Mesenchymal stem cell (in vitro differentiated cells and primary cell): ENCODE data around the gene ANKLE1.

Source experiments
- DNase-seq: peaks from one replicate; pipeline ENCODE4 v3.0.0-alpha.2; 2013
- H2AFZ ChIP-seq: one replicate; pipeline ENCODE4 v1.6.1; 2013; ENCODE audit warnings: low read depth, mild to moderate bottlenecking, control low read depth, inconsistent platforms, low read length, moderate library complexity
- H2AK5ac ChIP-seq: 2 replicates; pipeline ENCODE4 v1.6.1; 2013; ENCODE audit warnings: low read length, moderate library complexity, mild to moderate bottlenecking, inconsistent platforms; ENCODE audit not compliant: severe bottlenecking
- H2BK120ac ChIP-seq: one replicate; pipeline ENCODE4 v1.6.1; 2013; ENCODE audit warnings: low read depth, mild to moderate bottlenecking, inconsistent platforms, low read length, moderate library complexity
- H2BK12ac ChIP-seq, 2 experiments: one replicate each; pipeline ENCODE4 v1.6.1; 2013; ENCODE audit warnings: inconsistent platforms in 2 of 2, low read length in 2 of 2, mild to moderate bottlenecking in 2 of 2, moderate library complexity in 2 of 2, control low read depth in 1 of 2
- H2BK15ac ChIP-seq: one replicate; pipeline ENCODE4 v1.6.1; 2013; ENCODE audit warnings: mild to moderate bottlenecking, low read depth, inconsistent platforms; ENCODE audit not compliant: poor library complexity, severe bottlenecking
- H2BK5ac ChIP-seq: 2 replicates; pipeline ENCODE4 v1.6.1; 2013; ENCODE audit warnings: low read depth, mild to moderate bottlenecking, low read length, control low read depth, inconsistent platforms; ENCODE audit not compliant: poor library complexity, severe bottlenecking
- H3K14ac ChIP-seq, 2 experiments: one replicate each; pipeline ENCODE4 v1.6.1; 2013; ENCODE audit warnings: inconsistent platforms in 2 of 2, low read length in 2 of 2, control low read depth in 1 of 2, mild to moderate bottlenecking in 1 of 2, moderate library complexity in 1 of 2
- H3K18ac ChIP-seq, 2 experiments: one replicate each; pipeline ENCODE4 v1.6.1; 2013; ENCODE audit warnings: inconsistent platforms in 2 of 2, low read length in 2 of 2, control low read depth in 1 of 2, low read depth in 1 of 2, mild to moderate bottlenecking in 1 of 2
- H3K23ac ChIP-seq, 2 experiments: one replicate each; pipeline ENCODE4 v1.6.1; 2013; ENCODE audit warnings: inconsistent platforms in 2 of 2, low read length in 2 of 2, mild to moderate bottlenecking in 2 of 2, moderate library complexity in 2 of 2, control low read depth in 1 of 2
- H3K27ac ChIP-seq: 2 replicates; pipeline ENCODE4 v1.5.1; 2013; ENCODE audit warnings: mild to moderate bottlenecking, moderate library complexity, low read length, control low read depth, inconsistent platforms; ENCODE audit not compliant: poor library complexity, severe bottlenecking
- H3K27me3 ChIP-seq, 2 experiments: 2 replicates each; pipeline versions ENCODE4 v1.6.1 to v1.7.0; 2013; ENCODE audit warnings: low read length in 2 of 2, mild to moderate bottlenecking in 2 of 2, moderate library complexity in 2 of 2, control low read depth in 1 of 2, inconsistent platforms in 1 of 2; ENCODE audit not compliant: control insufficient read depth in 1 of 2, insufficient read depth in 1 of 2
- H3K36me3 ChIP-seq, 2 experiments: 2 replicates each; pipeline versions ENCODE4 v1.6.1 to v1.7.0; 2013; ENCODE audit warnings: low read length in 2 of 2, control low read depth in 1 of 2, inconsistent platforms in 1 of 2, low read depth in 1 of 2, mild to moderate bottlenecking in 1 of 2; ENCODE audit not compliant: insufficient read depth in 2 of 2, control insufficient read depth in 1 of 2
- H3K4ac ChIP-seq, 2 experiments: one replicate each; pipeline ENCODE4 v1.6.1; 2013; ENCODE audit warnings: inconsistent platforms in 2 of 2, low read length in 2 of 2, mild to moderate bottlenecking in 2 of 2, moderate library complexity in 2 of 2, control low read depth in 1 of 2, low read depth in 1 of 2
- H3K4me1 ChIP-seq: 2 replicates; pipeline ENCODE4 v1.6.1; 2013; ENCODE audit warnings: low read depth, low read length, control low read depth; ENCODE audit not compliant: control insufficient read depth, insufficient read depth
- H3K4me2 ChIP-seq: 2 replicates; pipeline ENCODE4 v1.6.1; 2013; ENCODE audit warnings: low read length, mild to moderate bottlenecking, inconsistent platforms; ENCODE audit not compliant: poor library complexity, severe bottlenecking
- H3K4me3 ChIP-seq, 2 experiments: 2 replicates each; pipeline versions ENCODE4 v1.5.1 to v1.7.0; 2013; ENCODE audit warnings: low read length in 2 of 2, mild to moderate bottlenecking in 2 of 2, control low read depth in 1 of 2, low read depth in 1 of 2; ENCODE audit not compliant: insufficient read depth in 1 of 2
- H3K79me1 ChIP-seq: replicated peaks from 2 replicates; pipeline ENCODE4 v1.6.1; 2013; ENCODE audit warnings: mild to moderate bottlenecking, control low read depth, low read length, inconsistent platforms; ENCODE audit not compliant: poor library complexity, severe bottlenecking
- H3K9ac ChIP-seq: 2 replicates; pipeline ENCODE4 v1.7.0; 2013; ENCODE audit warnings: mild to moderate bottlenecking, low read length, moderate library complexity
- H3K9me3 ChIP-seq: 2 replicates; pipeline ENCODE4 v1.7.0; 2013; ENCODE audit warnings: mild to moderate bottlenecking, low read length; ENCODE audit not compliant: control insufficient read depth
- H4K8ac ChIP-seq: one replicate; pipeline ENCODE4 v1.6.1; 2013; ENCODE audit warnings: inconsistent platforms, mild to moderate bottlenecking, low read length, moderate library complexity
- H4K91ac ChIP-seq: one replicate; pipeline ENCODE4 v1.6.1; 2013; ENCODE audit warnings: mild to moderate bottlenecking, low read length, inconsistent platforms
- WGBS: methylation state at CpG from one replicate; pipeline ENCODE4 v1.1.7; 2013; ENCODE audit warnings: mixed read lengths; 5-methylcytosine and 5-hydroxymethylcytosine counted together

ANKLE1 gene

DNA sequence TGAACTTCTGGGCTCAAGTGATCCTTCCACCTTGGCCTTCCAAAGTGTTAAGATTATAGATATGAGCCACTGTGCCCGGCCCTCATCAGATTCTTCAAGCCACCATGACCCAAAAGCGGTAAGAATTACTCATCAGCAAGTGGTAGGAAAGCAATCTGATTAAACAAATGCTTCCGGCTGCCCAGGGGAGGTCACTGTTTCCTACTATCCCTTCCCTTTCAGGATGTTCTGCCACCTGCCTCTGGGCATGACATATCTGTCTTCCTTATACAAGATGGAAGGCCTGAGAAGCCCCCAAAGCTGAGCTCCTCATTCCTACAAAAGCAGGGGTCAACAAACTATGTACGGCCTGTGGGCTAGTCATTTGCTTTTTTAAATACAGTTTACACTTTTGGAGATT lies 14.6 kb downstream of the ANKLE1 start:
- Histone ChIP-seq H2BK120ac (no peak overlapping the region), H3K23ac (no peak overlapping the region), H3K14ac (no peak overlapping the region), H3K9ac (no peak overlapping the region), H2AK5ac (no peak overlapping the region), H3K4me3 (no peak overlapping the region), H3K27ac (peak overlapping the region; percentile 60), H3K9me3 (no peaks in the 10 kb centered on the region), H3K36me3 (peaks cover 3 to 49% of the 10 kb centered on the region in 2 experiments), H4K8ac (no peak overlapping the region), H2BK15ac (no peak overlapping the region), H2BK5ac (no peak overlapping the region), H2AFZ (no peak overlapping the region), H2BK12ac (no peak overlapping the region), H3K27me3 (no peaks in the 10 kb centered on the region), H4K91ac (no peak overlapping the region), H3K79me1 (peaks cover 29% of the 10 kb centered on the region), H3K4ac (no peak overlapping the region), H3K18ac (no peak overlapping the region), H3K4me1 (peaks cover 18% of the 10 kb centered on the region), H3K4me2 (no peak overlapping the region)
- peak; percentile 74 for DNase-seq
- WGBS: 57% methylated on average over 4 of the region's 4 CpGs

DNA sequence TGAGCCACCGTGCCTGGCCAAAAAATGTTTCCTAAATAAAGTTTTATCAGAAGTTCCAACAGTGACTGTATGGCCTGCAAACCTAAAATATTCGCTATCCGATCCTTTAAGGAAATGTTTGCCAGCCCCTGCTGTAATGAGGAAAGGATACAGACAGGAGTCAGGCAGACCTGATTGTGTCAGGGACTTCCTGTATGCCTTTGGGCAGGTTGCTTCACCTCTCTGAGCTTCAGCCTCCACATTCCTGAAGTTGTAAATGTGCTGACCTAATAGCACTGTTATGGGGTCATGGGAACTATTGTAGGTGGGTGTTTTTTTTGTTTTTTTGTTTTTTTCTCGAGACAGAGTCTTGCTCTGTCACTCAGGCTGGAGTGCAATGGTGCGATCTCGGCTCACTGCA lies 15.3 kb downstream of the ANKLE1 start:
- H3K4ac ChIP-seq: no peak overlapping the region
- no peak overlapping the region for H4K8ac ChIP-seq
- H3K79me1 ChIP-seq: peaks cover 33% of the 10 kb centered on the region
- H3K4me1 ChIP-seq: peaks cover 17% of the 10 kb centered on the region
- no peak overlapping the region for H2AK5ac ChIP-seq
- no peaks in the 10 kb centered on the region for H3K9me3 ChIP-seq
- over 99% methylated on average over 6 of the region's 6 CpGs for WGBS
- H2BK120ac ChIP-seq: no peak overlapping the region
- peaks cover 3 to 56% of the 10 kb centered on the region in 2 experiments for H3K36me3 ChIP-seq
- no peak overlapping the region for H2BK12ac ChIP-seq
- H3K14ac ChIP-seq: no peak overlapping the region
- no peaks in the 10 kb centered on the region for H3K27me3 ChIP-seq
- H3K9ac ChIP-seq: no peak overlapping the region
- no peak overlapping the region for H3K4me2 ChIP-seq
- H2BK15ac ChIP-seq: no peak overlapping the region
- no peak overlapping the region for H3K27ac ChIP-seq
- H4K91ac ChIP-seq: no peak overlapping the region
- no peak overlapping the region for H2BK5ac ChIP-seq
- no peak overlapping the region for H3K23ac ChIP-seq
- no peak overlapping the region for H3K18ac ChIP-seq
- no peak overlapping the region for H2AFZ ChIP-seq
- no peak for DNase-seq
- no peak overlapping the region for H3K4me3 ChIP-seq

- H3K27me3 ChIP-seq: no peaks in the 10 kb centered on the region
- peaks cover 3 to 40% of the 10 kb centered on the region in 2 experiments for H3K36me3 ChIP-seq
- no peak overlapping the region for H3K18ac ChIP-seq
- H2BK12ac ChIP-seq: no peak overlapping the region
- H3K4me1 ChIP-seq: peaks cover 30% of the 10 kb centered on the region
- no peak overlapping the region for H3K4me2 ChIP-seq
- peak overlapping the region; percentile 83 for H4K91ac ChIP-seq
- no peak overlapping the region for H2BK5ac ChIP-seq
- no peak overlapping the region for H3K14ac ChIP-seq
- WGBS: 96% methylated on average over 51 of the region's 51 CpGs
- H3K79me1 ChIP-seq: peaks cover 28% of the 10 kb centered on the region
- no peak overlapping the region for H3K23ac ChIP-seq
- H2AFZ ChIP-seq: no peak overlapping the region
- no peak overlapping the region for H3K27ac ChIP-seq
- H3K9me3 ChIP-seq: no peaks in the 10 kb centered on the region
- no peak overlapping the region for H3K4me3 ChIP-seq
- no peak for DNase-seq
- H3K9ac ChIP-seq: no peak overlapping the region
- no peak overlapping the region for H2BK15ac ChIP-seq
- H3K4ac ChIP-seq: no peak overlapping the region
- no peak overlapping the region for H2AK5ac ChIP-seq
- H4K8ac ChIP-seq: no peak overlapping the region
- no peak overlapping the region for H2BK120ac ChIP-seq
These were observed 19.4 kb downstream of the ANKLE1 start for GRCh38 chr19:17300992-17301619.

- Histone ChIP-seq H3K9me3 (no peaks in the 10 kb centered on the region), H3K79me1 (peaks cover 32% of the 10 kb centered on the region), H3K4me3 (peak overlapping the region; percentile 73 to 77), H3K18ac (peak overlapping the region; percentile 33 to 61), H2BK12ac (no peak overlapping the region), H2AFZ (no peak overlapping the region), H3K36me3 (peaks cover 3 to 35% of the 10 kb centered on the region in 2 experiments), H3K4ac (peak overlapping the region in 1 of 2 experiments; percentile 35), H2BK15ac (peak overlapping the region; percentile 67), H4K91ac (peak overlapping the region; percentile 50), H2BK120ac (peak overlapping the region; percentile 83), H3K27me3 (no peaks in the 10 kb centered on the region), H3K27ac (no peak overlapping the region), H3K4me2 (peak overlapping the region; percentile 74), H3K9ac (peak overlapping the region; percentile 77), H4K8ac (peak overlapping the region; percentile 89), H3K23ac (no peak overlapping the region), H3K14ac (peak overlapping the region; percentile 44 to 92), H3K4me1 (peaks cover 31% of the 10 kb centered on the region), H2AK5ac (no peak overlapping the region), H2BK5ac (no peak overlapping the region)
- DNase-seq: no peak
- WGBS: 47% methylated on average over 29 of the region's 29 CpGs
These were observed 20.9 kb downstream of the ANKLE1 start for GRCh38 chr19:17302391-17303166.
